HG02678 (cell line): ENCODE results near the gene TNRC6C.
"Not testable (repeated sequence)": the region's sequence is repeated elsewhere in the genome, so short reads cannot be mapped to it uniquely, and the experiment has no call there.

Experiments used
- ATAC-seq: cut with Tn5 transposase; IDR thresholded peaks from one replicate; pipeline ENCODE4 v1.9.1; 2021; ENCODE audit warnings: mild to moderate bottlenecking, moderate library complexity; ENCODE audit not compliant: unreplicated experiment

Gene TNRC6C

DNA sequence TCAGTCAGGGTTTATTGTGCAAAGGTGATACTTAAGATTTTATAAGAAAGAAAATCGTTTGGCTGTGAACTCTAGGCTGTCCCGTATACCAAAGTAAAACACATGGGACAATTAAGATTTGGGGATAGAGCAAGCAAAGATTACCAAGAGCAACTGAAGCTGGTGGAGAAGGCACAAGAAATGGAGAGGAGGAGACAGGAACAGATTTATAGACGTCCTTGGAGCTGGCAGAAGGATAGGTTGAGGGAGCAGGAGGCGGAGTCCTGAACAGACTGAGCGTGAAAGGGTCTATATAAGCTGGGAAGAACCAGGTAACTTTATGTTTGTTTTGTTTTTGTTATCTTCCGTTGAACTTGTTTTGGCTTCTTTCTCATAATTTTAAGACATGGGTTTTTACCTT is 3.8 kb downstream of the TNRC6C start:
- ATAC-seq, result no peak

DNA sequence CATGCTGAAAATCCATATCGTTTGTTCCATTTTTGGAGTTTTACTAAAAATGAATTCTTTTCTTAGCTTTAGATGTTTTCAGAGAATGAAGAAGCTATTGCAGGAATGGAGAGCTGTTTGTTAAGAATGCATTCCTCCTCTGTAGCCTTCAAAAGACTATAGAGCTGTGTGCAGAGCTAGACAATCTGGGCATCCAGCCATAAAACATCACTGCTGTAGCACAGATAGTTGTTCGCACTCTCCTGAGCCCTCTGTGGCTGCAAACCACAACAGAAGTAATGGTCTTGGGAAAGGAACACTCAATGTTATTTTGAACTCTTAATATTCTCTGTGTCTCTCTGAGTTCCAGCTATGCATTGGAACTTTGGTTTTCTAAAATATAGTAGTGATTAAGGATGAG is 4.9 kb downstream of the TNRC6C start:
- no peak for ATAC-seq

DNA sequence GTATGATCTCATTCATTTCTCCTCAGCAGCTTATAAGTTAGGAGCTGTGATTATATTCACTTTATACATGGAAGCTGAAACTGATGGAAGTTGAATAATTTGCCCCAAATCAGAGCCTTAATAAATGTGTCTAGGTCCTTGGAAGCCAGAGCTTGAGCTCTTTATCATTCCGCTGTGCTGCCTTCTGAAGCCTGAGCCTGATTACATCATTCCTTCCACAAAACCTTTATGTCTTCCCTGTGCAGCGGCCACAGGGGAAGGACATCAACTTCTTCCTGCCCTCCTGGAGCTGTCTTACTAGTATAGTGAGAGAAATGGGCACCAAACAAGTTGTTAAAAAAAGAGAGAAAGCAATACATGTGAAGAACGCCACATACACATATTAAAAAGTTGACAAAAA is 6.8 kb downstream of the TNRC6C start:
- no peak for ATAC-seq

DNA sequence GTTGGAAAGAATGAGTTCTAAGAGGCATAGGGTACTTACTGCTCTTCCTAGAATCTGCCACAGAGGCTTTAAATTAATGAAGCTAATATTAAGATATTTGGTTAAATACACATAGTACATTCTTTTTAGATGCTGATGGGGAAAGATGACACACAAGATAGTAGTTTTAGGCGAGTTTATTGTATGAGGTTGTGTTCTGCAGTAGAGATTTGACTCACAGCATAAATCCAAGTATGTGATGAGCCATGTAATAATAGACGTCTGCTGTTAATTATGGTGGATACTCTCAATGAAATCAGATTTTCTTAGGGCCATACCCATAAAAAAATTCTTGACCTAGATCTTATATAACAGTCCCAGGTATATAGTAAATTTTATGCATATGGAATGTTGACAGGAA is 8.0 kb downstream of the TNRC6C start:
- no peak for ATAC-seq

DNA sequence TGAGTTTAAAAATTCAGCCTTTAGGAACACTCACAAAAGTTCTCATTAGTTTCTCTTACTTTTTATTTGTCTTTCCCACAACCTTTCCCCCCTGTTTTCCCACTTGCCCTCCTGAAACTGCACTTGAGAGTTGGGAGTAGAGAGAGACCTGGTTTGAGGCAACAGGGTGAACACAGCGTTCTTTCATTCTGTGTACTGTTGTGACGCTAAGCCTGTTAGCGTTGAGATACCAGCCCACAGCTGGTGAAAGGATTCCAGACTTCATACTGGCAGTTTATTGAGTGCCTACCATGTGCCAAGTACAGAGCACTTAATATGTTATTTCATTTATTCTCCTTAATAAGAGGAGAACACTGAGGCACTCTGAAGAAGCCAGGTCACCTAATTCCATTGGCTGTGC is 10.3 kb downstream of the TNRC6C start:
- ATAC-seq, result no peak

DNA sequence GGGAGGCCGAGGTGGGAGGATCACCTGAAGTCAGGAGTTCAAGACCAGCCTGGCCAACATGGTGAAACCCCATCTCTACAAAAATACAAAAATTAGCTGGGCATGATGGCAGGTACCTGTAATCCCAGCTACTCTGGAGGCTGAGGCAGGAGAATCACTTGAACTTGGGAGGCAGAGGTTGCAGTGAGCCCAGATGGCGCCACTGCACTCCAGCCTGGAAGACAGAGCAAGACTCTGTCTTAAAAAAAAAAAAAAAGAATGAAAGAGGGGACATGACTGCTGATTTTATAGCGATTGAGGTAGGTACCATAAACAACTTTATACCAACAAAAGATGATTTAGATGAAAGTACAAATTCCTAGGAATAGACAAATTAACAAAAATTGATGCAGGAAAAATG is 13.8 kb downstream of the TNRC6C start:
- ATAC-seq, result not testable (repeated sequence)

DNA sequence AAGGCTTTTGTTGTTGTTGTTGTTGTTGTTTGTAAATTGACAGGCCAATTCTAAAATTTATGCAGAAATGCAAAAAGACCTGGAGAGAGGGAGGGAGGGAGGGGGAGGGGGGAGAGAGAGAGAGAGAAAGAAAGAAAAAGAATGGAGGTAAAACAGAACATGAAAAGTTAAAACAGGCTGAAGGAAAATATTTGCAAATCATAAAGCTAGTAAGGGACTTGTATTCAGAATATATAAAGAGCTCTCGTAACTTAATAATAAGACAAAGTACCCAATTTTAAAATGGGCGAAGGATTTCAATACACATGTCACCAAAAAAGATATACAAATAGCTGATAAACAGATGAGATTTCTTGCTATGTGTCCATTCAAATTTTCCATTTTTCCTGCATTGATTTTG is 15.4 kb downstream of the TNRC6C start:
- ATAC-seq, result no peak

DNA sequence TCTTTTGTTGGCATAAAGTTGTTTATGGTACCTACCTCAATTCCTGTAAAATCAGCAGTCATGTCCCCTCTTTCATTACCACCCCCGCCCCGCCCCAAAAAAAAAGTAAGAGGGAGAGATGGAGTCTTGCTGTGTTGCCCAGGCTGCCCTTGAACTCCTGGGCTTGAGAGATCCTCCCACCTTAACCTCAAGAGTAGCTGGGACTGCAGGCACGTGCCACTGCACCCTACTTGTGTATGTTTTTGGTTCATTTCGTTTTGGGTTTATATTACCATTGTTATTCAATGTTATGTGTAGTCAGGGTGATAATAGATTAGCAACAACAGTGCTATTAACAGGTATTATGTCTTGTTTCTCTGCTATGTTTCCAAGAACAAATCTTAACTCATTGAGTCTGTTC is 15.9 kb downstream of the TNRC6C start:
- ATAC-seq, result no peak

DNA sequence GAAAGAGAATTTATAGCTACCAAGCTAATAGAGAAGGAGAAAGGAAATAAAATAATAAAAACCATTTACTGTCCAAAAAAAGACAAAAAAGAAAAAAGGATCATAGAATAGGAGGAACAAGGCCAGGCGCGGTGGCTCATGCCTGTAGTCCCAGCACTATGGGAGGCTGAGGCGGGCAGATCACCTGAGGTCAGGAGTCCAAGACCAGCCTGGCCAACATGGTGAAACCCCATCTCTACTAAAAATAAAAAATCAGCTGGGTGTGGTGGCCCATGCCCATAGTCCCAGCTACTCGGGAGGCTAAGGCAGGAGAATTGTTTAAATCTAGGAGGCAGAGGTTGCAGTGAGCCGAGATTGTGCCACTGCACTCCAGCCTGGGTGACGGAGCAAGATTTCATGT is 23.9 kb downstream of the TNRC6C start:
- not testable (repeated sequence) for ATAC-seq

DNA sequence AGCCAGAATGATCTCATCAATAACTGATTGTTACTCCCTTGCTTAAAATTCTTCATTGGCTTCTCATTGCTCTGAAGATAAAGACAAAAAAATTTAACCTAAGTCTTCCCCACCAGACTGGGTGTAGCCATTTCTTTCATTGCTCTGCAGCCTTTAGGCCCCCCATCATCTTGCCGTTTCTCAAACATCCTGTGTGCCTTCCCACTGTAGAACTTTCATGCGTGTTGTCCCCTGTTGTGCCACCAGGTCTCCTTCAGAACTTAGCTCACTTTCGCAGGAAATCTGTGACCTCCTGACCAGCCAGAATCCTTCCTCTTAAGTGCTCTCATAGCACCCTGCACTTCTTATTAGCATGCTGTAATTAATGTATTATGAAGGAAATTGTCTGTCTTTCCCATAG is 31.8 kb downstream of the TNRC6C start:
- ATAC-seq, result no peak

DNA sequence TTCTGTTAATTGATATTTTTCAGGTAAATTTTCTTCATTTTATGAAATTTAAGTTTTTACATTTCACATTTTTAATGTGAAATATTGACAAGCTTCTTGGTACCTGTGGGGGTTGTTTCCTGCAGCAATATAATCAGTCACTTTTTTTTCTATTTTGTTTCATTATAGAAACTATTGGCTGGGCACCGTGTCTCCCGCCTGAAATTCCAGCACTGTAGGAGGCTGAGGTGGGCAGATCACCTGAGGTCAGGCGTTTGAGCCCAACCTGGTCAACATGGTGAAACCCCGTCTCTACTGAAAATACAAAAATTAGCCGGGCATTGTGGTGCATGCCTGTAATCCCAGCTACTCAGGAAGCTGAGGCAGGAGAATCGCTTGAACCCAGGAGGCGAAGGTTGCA is 35.2 kb downstream of the TNRC6C start:
- not testable (repeated sequence) for ATAC-seq

DNA sequence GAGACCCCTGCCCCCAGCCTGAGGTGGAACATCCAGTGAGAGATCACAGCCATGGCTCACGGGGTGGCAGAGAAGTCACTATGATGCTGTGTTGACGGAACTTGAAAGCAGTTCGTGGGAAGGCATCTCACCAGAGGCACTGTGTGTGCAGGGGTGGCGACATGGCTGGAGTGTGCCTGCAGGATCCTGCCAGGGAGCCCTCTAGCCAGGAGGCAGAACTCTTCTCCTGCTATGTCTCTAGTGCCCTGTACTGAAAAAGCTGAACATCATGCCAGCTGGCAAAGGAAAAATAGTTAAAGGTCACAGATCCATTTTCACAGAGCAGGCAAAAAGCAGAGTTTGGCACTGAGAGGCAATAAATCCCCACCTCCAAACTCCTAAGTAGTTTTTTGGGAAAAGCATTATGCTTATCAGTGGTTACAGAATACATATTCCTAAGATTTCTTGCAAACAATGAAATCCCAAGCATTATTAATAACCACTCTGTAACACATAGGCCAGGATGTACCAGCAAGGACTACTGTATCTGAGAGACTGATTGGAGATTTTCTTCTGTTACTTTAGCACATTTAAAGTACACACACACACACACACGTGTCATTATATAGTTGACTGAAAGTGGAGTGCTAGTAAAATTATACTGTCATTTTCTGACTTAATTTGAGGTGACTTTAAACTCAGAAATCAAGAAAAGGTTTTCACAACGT is 36.8 kb downstream of the TNRC6C start:
- ATAC-seq, result no peak

DNA sequence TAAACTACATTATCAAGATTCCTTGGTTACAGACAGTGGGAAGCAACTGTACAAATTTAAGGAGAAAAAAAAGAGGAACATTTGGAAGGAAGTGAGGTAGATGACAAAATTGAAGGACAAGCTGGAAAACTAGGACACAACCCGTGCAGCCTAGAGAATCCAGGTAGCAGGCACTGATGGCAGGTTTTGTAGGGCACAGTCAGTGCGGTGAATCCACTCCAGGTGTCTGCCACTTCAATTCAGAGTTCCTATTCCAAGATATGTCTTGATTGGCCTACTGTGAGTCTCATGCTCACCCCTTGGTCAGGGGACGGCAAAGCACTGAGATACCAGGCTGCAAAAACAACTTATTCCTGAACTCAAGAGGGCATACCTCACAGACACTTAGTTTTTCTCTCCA is 37.8 kb downstream of the TNRC6C start:
- no peak for ATAC-seq

DNA sequence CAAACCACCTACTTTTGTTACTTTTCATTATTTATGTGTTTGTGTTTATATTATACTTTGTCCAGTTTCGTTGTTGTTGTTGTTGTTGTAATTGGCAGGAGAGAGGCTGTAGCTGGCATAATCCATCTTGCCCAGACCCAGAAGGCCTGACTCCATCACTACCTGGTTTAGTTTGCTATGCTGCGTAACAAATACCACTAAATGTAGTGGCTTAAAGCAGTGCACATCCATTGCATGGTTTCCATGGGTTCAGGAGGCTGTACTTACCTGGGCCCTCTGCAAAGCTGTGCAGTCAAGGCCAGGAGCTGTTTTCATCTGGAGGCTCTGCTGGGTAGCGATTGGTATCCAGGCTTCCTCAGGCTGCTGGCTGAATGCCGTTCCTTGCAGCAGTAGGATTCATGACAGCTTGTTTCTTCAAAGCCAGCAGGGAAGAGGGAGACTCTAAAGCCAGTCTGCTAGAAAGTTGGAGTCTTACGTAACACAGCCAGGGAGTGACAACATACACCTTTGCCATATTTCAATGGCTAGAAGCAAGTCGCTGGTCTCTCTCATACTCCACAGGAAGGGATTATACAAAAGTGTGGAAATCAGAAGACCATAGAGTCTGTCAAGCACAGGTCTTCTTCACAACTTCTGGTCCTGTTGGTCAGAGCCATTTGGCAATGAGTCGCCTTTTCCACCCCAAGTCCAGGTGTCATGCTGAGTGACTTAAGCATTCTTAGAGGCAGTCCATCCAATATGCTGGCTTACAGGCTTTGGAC is 41.1 kb downstream of the TNRC6C start:
- ATAC-seq, result no peak

DNA sequence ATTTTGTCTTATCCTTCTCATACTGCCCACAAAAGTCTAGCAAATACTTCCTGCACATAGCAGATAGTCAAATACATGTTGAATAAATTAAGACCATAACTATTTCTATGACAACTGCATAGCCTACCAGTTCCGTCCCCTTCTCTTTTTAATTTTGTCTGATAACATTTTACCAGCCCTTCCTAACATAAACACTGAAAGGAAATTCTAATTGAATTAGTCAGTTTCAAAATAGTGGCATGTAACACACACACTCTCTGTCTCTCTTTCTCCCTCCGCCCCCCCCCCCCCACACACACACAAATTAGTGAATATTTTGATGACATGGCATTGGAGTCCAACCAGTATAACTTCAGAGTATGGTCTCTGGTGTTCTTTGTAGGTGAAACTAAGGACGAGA is 41.8 kb downstream of the TNRC6C start:
- ATAC-seq, result no peak

DNA sequence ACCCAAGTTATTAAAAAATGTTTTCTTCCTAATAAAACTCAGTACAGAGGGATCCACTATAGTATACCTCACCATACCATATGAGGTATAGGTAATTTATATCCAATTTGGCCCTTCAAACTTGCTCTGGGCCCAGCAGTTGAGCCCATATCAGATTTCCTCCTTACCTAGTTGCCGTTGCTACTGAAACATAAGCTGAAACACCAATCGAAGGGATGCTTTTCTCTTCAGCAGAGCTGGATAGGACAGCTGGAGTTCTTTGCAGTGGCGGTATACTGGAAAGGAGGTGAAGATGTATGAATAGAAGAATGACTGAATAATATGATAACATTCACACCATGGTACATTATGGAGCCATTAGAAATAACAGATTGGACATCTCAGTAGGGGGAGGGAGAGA is 42.7 kb downstream of the TNRC6C start:
- ATAC-seq, result no peak

DNA sequence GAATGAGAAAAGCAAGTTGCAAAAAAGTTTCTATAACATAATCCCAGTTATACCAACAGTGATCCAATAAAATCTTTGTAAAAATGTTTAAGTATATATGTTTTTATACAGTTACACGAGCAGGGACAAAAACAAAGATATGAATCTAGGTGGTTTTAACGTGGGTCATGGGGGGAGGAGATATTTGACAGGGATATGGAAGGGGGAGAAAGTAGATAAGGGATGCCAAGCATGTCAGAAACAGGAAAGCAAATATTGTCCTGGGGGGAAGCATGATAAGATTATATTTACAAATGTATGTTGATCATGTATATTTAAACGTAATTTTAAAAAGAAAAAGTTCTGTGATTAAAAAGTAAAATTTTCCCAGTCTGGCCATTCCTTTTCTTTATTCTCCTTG is 43.1 kb downstream of the TNRC6C start:
- ATAC-seq, result no peak

DNA sequence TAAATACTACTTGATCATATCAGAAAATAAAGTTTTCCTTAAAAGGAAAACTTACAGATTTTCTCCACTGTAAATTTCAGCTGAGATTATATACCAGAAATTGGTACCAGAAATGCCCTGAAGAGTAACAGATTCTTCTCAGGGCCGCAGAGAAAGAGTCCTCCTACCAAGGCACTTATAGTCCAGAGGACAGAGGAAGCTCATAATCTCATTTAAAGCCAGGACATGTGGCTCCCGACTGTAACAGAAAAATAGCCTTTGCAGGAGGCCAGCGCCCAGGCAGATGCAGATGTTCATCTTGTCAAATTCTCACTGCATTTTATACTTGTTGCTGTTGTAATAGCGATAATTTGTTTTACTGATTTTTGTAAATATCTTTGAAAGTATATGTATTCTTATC is 43.7 kb downstream of the TNRC6C start:
- ATAC-seq, result no peak

DNA sequence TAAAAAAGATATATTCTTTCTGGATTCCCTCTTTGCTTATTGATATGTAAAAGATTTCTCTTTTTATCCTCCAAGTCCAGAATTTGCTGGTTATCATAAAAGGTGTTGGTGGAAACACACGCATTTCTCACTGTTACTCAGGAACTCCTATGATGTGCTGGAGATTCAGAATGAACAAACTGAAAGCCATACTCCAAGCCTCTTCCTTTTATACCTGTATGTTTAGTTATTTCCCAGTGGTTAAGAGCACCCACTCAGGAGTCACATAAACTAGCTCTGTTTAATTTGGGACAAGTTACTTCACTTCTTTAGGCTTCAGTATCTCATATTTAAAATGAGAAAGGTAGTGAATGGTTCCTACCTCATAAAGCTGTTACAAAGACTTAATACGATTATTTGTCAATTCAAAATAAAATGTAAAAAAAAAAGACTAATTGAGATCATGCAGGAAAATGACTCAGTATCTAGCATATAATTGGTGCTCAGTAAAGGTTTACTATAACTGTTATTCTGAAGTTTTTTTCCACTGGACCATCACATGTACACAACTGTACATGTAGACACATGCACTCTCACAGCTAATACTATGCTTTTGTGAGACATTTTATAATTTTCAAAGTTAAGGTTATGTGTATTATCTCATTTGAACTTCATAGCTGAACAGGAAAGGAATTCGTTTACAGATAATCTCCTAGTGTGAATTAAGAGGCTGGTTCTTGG is 47.1 kb downstream of the TNRC6C start:
- ATAC-seq, result no peak

DNA sequence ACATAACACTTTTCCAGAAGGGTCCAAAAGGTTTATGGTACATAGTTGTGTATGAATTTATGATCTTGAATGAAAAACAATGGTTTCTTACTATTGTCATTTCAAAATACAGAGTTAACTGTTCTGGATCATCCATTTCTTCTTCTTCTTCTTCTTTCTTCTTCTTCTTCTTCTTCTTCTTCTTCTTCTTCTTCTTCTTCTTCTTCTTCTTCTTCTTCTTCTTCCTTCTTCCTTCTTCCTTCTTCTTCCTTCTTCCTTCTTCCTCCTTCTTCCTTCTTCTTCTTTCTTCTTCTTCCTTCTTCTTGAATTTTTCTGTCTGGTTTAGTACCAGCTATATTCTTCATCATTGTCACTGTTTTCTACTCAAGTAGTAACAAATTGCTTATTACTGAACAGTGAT is 47.8 kb downstream of the TNRC6C start:
- no peak for ATAC-seq

DNA sequence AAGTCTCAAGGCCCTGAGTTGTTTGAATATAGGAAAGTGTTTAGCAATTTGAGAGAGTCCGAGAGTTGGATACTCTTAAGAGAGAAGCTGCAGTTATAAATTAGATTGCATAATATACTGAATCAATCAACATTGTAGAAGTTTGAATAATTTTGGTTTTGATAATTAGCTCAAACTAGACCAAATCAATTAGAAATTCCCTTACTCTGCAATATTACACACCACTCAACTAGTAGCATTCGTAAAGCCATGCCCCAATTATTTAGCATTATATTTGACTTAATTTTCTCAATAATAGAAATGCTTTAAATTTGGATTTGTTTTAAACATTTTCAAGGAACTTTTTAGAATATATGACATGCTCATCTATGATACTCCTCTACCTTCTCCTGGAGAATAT is 49.1 kb downstream of the TNRC6C start:
- ATAC-seq, result no peak

DNA sequence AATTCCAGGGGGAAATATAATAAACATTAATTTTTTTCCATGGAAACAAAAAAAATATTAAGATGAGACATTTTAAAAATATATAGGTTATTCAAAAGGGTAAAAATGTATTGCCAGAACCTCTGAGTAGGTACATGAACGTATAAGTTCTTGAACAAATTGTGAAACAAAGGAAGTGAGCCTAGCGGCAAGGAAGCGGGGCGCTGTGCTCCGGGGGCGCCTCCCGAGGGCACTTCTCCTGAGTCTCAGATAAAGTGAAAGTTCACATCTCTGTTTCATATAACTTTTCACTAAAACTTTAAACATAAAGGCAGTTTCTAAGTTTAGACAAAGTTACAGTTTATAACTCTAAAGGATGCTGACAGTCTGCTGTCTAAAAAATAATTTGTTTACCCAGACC is 52.3 kb downstream of the TNRC6C start:
- no peak for ATAC-seq
